WERI-Rb-1 (cell line): ENCODE measurements around the gene OR51F2.
"Not testable (repeated sequence)": the region's sequence is repeated elsewhere in the genome, so short reads cannot be mapped to it uniquely, and the experiment has no call there.

ENCODE experiments used
- DNase-seq: peaks from one replicate; pipeline ENCODE4 v3.0.0-alpha.2; 2020
- H3K27ac ChIP-seq: fragments of 250-450 bp; sonication (Bioruptor Pico); 2 replicates; pipeline ENCODE4 v1.5.1; 2020; ENCODE audit warnings: mild to moderate bottlenecking, moderate library complexity
- H3K27me3 ChIP-seq: fragments of 250-450 bp; sonication (Bioruptor Pico); 2 replicates; pipeline ENCODE4 v1.5.1; 2021; ENCODE audit warnings: mild to moderate bottlenecking, low read depth, moderate library complexity; ENCODE audit not compliant: insufficient read depth, severe bottlenecking
- H3K36me3 ChIP-seq: fragments of 250-450 bp; sonication (Bioruptor Pico); 2 replicates; pipeline ENCODE4 v1.5.1; 2020; ENCODE audit warnings: mild to moderate bottlenecking, moderate library complexity
- H3K4me3 ChIP-seq: 2 replicates; pipeline ENCODE4 v1.5.1; 2011; ENCODE audit warnings: low read depth, mild to moderate bottlenecking, control low read depth, low read length
- H3K9me3 ChIP-seq: fragments of 250-450 bp; sonication (Bioruptor Pico); 2 replicates; pipeline ENCODE4 v1.5.1; 2021; ENCODE audit warnings: mild to moderate bottlenecking, moderate library complexity; ENCODE audit not compliant: severe bottlenecking
- TF ChIP-seq, protein P1 (sequence below): IDR thresholded peaks from 2 replicates; pipeline ENCODE4 v1.5.1; 2011; ENCODE audit warnings: low read depth, mild to moderate bottlenecking, control low read depth, inconsistent platforms, low read length

Gene OR51F2

GRCh38 chr11:4839851-4840549 is 18.9 kb downstream of the OR51F2 start:
- Histone ChIP-seq H3K27me3 (peaks cover 38% of the 10 kb centered on the region), H3K27ac (no peak overlapping the region), H3K36me3 (no peaks in the 10 kb centered on the region), H3K4me3 (no peak overlapping the region), H3K9me3 (no peaks in the 10 kb centered on the region)
- TF ChIP-seq, protein P1, sequence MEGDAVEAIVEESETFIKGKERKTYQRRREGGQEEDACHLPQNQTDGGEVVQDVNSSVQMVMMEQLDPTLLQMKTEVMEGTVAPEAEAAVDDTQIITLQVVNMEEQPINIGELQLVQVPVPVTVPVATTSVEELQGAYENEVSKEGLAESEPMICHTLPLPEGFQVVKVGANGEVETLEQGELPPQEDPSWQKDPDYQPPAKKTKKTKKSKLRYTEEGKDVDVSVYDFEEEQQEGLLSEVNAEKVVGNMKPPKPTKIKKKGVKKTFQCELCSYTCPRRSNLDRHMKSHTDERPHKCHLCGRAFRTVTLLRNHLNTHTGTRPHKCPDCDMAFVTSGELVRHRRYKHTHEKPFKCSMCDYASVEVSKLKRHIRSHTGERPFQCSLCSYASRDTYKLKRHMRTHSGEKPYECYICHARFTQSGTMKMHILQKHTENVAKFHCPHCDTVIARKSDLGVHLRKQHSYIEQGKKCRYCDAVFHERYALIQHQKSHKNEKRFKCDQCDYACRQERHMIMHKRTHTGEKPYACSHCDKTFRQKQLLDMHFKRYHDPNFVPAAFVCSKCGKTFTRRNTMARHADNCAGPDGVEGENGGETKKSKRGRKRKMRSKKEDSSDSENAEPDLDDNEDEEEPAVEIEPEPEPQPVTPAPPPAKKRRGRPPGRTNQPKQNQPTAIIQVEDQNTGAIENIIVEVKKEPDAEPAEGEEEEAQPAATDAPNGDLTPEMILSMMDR, result no peak
- DNase-seq, result no peak

DNA sequence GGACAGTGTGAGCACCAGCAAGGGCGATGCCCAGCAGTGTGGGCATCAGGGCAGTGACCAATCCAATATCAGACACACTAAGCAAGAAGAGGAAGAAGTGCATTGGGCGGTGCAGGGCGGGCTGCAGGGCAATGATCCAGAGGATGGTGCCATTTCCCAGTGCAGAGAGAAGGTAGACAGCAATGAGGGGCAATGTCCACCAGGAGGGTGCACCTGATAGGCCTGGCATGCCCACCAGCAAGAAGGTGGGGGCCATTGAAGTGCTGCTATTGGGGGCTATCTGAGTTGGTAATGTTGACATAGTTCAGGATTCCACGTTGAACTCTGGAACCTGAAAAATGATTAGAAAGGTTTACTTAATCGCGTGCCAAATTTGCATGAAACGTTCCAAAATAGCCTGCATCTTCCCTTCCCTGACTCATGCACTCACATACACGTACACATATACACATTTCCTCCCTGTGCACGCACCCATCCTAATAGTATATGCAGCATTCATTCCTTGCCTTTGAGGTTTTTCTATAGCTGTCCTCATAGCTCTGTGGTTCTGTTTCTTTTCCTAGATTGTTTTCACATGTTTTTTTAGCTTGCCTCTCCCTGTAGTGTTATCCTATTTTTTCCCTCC is 27.9 kb downstream of the OR51F2 start, which contains the start of gene OR51S1:
OR51S1 (minus strand) TSS at position 301 of the 625 bp plus-strand sequence; CDS start at position 301, 0 bp downstream.
- H3K27me3 ChIP-seq, result peaks cover 26% of the 10 kb centered on the region
- DNase-seq, result no peak
- TF ChIP-seq, protein P1, result no peak
- no peaks in the 10 kb centered on the region for H3K9me3 ChIP-seq
- no peak within 1 kb of the TSS for H3K4me3 ChIP-seq
- H3K27ac ChIP-seq, result no peak within 1 kb of the TSS
- H3K36me3 ChIP-seq, result no peaks in the 10 kb centered on the region

GRCh38 chr11:4851033-4851432 is 29.9 kb downstream of the OR51F2 start:
- DNase-seq, result no peak
- TF ChIP-seq, protein P1, result no peak
- H3K9me3 ChIP-seq, result no peaks in the 10 kb centered on the region
- H3K4me3 ChIP-seq, result no peak overlapping the region
- H3K27me3 ChIP-seq, result peaks cover 18% of the 10 kb centered on the region
- H3K27ac ChIP-seq, result no peak overlapping the region
- H3K36me3 ChIP-seq, result no peaks in the 10 kb centered on the region

DNA sequence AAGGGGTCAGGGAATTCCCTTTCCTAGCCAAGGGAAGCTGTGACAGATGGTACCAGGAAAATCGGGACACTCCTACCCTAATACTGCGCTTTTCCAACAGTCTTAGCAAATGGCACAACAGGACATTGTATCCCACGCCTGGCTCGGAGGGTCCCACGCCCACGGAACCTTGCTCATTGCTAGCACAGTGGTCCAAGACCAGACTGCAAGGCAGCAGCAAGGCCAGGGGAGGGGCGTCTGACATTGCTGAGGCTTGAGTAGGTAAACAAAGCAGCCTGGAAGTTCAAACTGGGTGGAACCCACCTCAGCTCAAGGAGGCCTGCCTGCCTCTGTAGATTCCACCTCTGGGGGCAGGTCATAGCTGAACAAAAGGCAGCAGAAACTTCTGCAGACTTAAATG is 33.2 kb downstream of the OR51F2 start:
- not testable (repeated sequence) for H3K9me3 ChIP-seq, H3K27ac ChIP-seq, H3K4me3 ChIP-seq, H3K36me3 ChIP-seq, DNase-seq
- peaks cover 19% of the 10 kb centered on the region for H3K27me3 ChIP-seq

DNA sequence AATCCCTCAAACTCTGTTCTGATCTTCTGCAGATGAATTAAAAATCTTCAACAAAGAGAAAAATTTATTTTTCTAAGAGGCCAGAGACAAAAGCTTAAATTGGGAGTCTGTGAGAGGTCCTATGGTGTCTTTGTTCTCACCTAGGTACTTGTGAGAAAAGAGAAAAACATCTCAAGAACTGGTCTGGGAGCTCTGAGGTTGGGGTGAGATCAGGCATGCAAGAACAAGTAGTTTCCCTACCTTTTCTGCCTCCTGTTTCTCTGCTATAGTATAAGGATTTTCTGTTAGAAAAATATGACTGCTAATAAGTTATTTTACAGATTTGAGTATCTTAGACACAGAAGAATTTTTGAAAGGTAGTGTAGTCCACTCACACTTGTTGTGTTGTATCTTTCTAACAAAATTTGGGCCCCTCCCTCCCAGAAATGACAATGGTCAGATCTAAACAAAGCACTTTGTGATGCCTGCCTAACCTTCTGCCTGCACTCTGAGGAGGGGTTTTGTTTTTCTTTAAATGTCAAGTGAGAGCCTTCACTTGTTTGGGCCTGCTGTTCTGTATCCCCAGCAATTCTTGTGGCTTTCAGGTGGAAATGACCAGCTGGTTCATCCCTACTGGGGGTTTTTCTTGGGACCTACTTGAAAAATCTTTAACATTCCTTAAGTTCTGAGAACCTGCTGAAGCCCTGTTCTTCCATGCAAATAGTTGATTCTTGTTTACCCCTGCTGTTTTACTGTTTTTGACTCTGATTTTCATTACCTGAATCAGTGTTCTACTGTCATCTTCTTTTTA is 41.5 kb downstream of the OR51F2 start:
- no peak overlapping the region for H3K27ac ChIP-seq
- no peaks in the 10 kb centered on the region for H3K9me3 ChIP-seq
- no peak overlapping the region for H3K4me3 ChIP-seq
- H3K27me3 ChIP-seq, result peaks cover 42% of the 10 kb centered on the region
- TF ChIP-seq, protein P1, result no peak
- DNase-seq, result no peak
- no peaks in the 10 kb centered on the region for H3K36me3 ChIP-seq

- TF ChIP-seq, protein P1, result no peak
- no peak for DNase-seq
- no peak overlapping the region for H3K4me3 ChIP-seq
- no peak overlapping the region for H3K27ac ChIP-seq
- H3K27me3 ChIP-seq, result peaks cover 42% of the 10 kb centered on the region
- no peaks in the 10 kb centered on the region for H3K36me3 ChIP-seq
- H3K9me3 ChIP-seq, result no peaks in the 10 kb centered on the region
Observed at GRCh38 chr11:4863876-4864275, 42.8 kb downstream of the OR51F2 start.
